ENCODE measurements around the gene SIGLEC10. TPM values are rescaled to one million over a fixed set of nuclear protein-coding genes. Genes with fewer than 3 reads are reported as not detected.

The SIGLEC10 gene
- total and polyA plus RNA-seq, 9 of the 15 experiments (the other 6 are each of a cell fraction or from before 2014, with no cell fraction given) = 0.10 to 1.8 (median 0.82) TPM

DNA sequence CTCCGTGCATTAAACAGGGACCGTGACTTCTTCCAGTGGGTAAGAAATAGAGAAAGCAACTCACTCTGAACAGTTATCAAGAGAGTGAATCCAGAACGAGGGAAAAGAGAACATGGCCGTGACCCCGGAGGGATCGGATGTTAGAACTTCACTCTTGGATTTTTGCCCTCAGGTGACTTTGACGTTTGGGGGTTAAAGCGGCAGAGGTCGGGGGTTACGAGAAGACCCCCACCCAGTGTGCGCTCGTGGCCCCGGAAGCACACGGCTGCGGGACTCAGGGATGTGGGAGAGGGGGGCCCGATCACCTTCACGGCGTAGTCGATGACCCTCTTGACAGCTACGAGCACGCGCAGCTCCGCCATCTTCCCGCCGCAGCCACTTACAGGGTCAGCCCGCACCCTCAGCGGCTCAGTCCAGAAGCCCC is 51.5 kb downstream of the SIGLEC10 start, which contains the start of gene ETFB (continued):
- no peak for TF ChIP-seq RBM22 (IDR thresholded peaks at IDR 0.05; ENCODE audit: low read depth, low read length, poor library complexity, severe bottlenecking)
- TF ChIP-seq CBX5 (IDR thresholded peaks at IDR 0.05; ENCODE audit: borderline replicate concordance, low read depth) = no peak
- no peak for TF ChIP-seq BMI1 (IDR thresholded peaks at IDR 0.05; ENCODE audit: low read length)
- peak; percentile 83 for TF ChIP-seq NFRKB (IDR thresholded peaks at IDR 0.05; ENCODE audit: low read depth)

DNA sequence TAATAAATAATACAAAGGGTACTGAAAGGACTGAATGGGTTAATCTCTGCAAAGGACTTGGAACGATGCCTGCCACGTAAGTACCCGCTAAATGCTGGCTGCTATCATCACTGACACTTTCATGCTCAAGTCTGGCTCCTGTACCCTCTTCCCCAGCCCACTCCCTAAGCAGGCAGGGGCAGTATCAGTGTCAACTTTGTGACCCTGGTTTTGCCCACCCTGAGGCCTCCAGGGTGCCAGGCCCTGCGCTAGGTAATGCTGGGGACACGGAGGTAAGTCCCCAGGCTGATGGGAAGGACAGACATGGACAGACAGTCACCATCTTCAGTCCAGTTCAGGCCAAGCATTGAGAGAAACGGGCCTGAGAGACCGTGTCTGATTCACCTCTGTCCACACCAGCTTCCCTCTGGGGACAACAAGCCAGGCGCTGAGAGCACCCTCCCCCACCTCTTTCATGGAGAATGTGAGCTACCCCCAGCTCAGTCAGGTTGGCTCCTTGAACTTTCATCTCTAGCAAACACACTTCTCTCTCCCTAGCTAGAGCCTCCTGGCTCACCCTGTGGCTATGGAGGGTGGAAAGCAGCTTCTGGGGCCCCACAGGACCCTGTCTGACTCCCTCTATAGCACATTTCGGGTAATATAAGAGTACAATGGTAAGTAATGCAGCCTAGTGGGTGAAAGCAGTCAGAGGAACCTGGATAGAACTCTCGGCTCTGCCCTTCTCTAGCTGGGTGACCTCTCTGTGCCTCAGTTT is 52.1 kb downstream of the SIGLEC10 start:
- peak in 3 of 4 experiments; percentile 47 to 70 (median 49) for DNase-seq (ENCODE audit: extremely low read depth in 1 of 4, low spot score in 3 of 4)
- H3K4me3 ChIP-seq = peak overlapping the region; percentile 75
- peak; percentile 78 for FAIRE-seq
- 13% methylated on average over 10 of the region's 10 CpGs for WGBS (ENCODE audit: insufficient coverage, low coverage, missing lambda C conversion rate)
- H3K79me2 ChIP-seq (ENCODE audit: control insufficient read depth, insufficient read depth, low read length) = peaks cover 61% of the 10 kb centered on the region
- peak overlapping the region; percentile 82 for H2AFZ ChIP-seq (ENCODE audit: low read depth, low read length)
- no peaks in the 10 kb centered on the region for H4K20me1 ChIP-seq (replicated peaks; ENCODE audit: control insufficient read depth, insufficient read depth, low read length)
- intact Hi-C loops (cut with micrococcal nuclease) = no loop called here
- H3K9me1 ChIP-seq (ENCODE audit: control insufficient read depth, insufficient read depth, low read length) = no peaks in the 10 kb centered on the region
- peak; percentile 6 for ATAC-seq
- ChIA-PET POLR2A (interaction anchor here (0.6 to 2.2 kb wide), 10 partner anchors 9 to 55 kb away, joined by 3 to 13 read pairs (median 4); partner anchors contain the start of gene VSIG10L), CTCF (ENCODE audit: low intra/inter-chr PET ratio) (no interaction called here)
- peak overlapping the region; percentile 96 for H3K4me2 ChIP-seq (ENCODE audit: insufficient read depth, low read length)
- no peaks in the 10 kb centered on the region for H3K9me3 ChIP-seq (replicated peaks; ENCODE audit: control insufficient read depth, insufficient read depth, low read depth, low read length)
- H3K9ac ChIP-seq (ENCODE audit: insufficient read depth in 1 of 2, low read depth in 2 of 2, low read length in 2 of 2) = peak overlapping the region; percentile 96
- peaks cover 28 to 50% of the 10 kb centered on the region in 2 experiments for H3K4me1 ChIP-seq (replicated peaks in 1 of 2; ENCODE audit: control insufficient read depth in 2 of 2, insufficient read depth in 2 of 2, low read length in 2 of 2)
- no peaks in the 10 kb centered on the region for H3K27me3 ChIP-seq (ENCODE audit: control insufficient read depth in 2 of 2, insufficient read depth in 2 of 2, low read length in 2 of 2)
- peak overlapping the region; percentile 92 for H3K27ac ChIP-seq (ENCODE audit: extremely low read depth, low read depth, low read length)
- in situ Hi-C loops (cut with MboI) = no loop called here
- no TSS peak for BruUV-seq (replicated peaks)
- H3K36me3 ChIP-seq (ENCODE audit: control insufficient read depth, insufficient read depth, low read length) = no peaks in the 10 kb centered on the region; the same call in 2 of the 3 replicates
- TF ChIP-seq CTBP1 (IDR thresholded peaks at IDR 0.05; ENCODE audit: borderline replicate concordance) (peak; percentile 25; the same call in 1 of the 2 replicates), ZNF830 (CRISPR knock-in tag; IDR thresholded peaks at IDR 0.05) (no peak), SRF (CRISPR knock-in tag; IDR thresholded peaks at IDR 0.05) (no peak), ZFP30 (CRISPR knock-in tag; IDR thresholded peaks at IDR 0.05; ENCODE audit: borderline replicate concordance) (no peak), HNRNPL (IDR thresholded peaks at IDR 0.05; ENCODE audit: low read depth, low read length) (no peak), ZNF609 (CRISPR knock-in tag; IDR thresholded peaks at IDR 0.05; ENCODE audit: borderline replicate concordance) (no peak)
- TF ChIP-seq, protein P1, sequence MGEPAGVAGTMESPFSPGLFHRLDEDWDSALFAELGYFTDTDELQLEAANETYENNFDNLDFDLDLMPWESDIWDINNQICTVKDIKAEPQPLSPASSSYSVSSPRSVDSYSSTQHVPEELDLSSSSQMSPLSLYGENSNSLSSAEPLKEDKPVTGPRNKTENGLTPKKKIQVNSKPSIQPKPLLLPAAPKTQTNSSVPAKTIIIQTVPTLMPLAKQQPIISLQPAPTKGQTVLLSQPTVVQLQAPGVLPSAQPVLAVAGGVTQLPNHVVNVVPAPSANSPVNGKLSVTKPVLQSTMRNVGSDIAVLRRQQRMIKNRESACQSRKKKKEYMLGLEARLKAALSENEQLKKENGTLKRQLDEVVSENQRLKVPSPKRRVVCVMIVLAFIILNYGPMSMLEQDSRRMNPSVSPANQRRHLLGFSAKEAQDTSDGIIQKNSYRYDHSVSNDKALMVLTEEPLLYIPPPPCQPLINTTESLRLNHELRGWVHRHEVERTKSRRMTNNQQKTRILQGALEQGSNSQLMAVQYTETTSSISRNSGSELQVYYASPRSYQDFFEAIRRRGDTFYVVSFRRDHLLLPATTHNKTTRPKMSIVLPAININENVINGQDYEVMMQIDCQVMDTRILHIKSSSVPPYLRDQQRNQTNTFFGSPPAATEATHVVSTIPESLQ (CRISPR knock-in tag; IDR thresholded peaks at IDR 0.05) = no peak
- TF ChIP-seq, protein P2, sequence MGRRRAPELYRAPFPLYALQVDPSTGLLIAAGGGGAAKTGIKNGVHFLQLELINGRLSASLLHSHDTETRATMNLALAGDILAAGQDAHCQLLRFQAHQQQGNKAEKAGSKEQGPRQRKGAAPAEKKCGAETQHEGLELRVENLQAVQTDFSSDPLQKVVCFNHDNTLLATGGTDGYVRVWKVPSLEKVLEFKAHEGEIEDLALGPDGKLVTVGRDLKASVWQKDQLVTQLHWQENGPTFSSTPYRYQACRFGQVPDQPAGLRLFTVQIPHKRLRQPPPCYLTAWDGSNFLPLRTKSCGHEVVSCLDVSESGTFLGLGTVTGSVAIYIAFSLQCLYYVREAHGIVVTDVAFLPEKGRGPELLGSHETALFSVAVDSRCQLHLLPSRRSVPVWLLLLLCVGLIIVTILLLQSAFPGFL (CRISPR knock-in tag; IDR thresholded peaks at IDR 0.05) = no peak

Measured in K562 (cell line).